Common myeloid progenitor, CD34-positive (primary cell): ENCODE measurements around the gene CDC5L.

Experiments used
- CTCF ChIA-PET: fragments of 350-600 bp; sonication (Branson Sonifier 250); formaldehyde crosslinking; loops from one replicate; lab custom pipeline; 2021; ENCODE audit warnings: antibody characterized with exemption; lab: Charles Lee
- POLR2A ChIA-PET: fragments of 350-600 bp; sonication (Branson Sonifier 250); formaldehyde crosslinking; loops from one replicate; lab custom pipeline; 2021; ENCODE audit warnings: antibody characterized with exemption; lab: Charles Lee
- DNase-seq, 3 donors: peaks; one replicate each; pipeline versions ENCODE4 v3.0.0 to v3.0.0-alpha.2; 2013
- H3K27ac ChIP-seq, 2 experiments: 1 replicate in 1 of 2; 2 replicates in 1 of 2; pipeline ENCODE4 v1.7.0; 2013; ENCODE audit warnings: inconsistent platforms in 2 of 2, low read length in 2 of 2, mild to moderate bottlenecking in 2 of 2, low read depth in 1 of 2, moderate library complexity in 1 of 2; ENCODE audit not compliant: severe bottlenecking in 2 of 2, insufficient read depth in 1 of 2, poor library complexity in 1 of 2
- H3K27me3 ChIP-seq, 5 experiments: replicated peaks in 2 of 5; 1 replicate in 3 of 5; 2 replicates in 2 of 5; pipeline versions ENCODE4 v1.6.1 to v1.7.0; 2013; ENCODE audit warnings: low read length in 4 of 5, mild to moderate bottlenecking in 2 of 5, moderate library complexity in 2 of 5, inconsistent platforms in 1 of 5; ENCODE audit not compliant: insufficient read depth in 5 of 5, control insufficient read depth in 4 of 5
- H3K36me3 ChIP-seq, 4 experiments: 1 replicate in 2 of 4; 2 replicates in 2 of 4; pipeline versions ENCODE4 v1.6.1 to v1.7.0; 2013; ENCODE audit warnings: low read length in 3 of 4, control low read depth in 1 of 4, mild to moderate bottlenecking in 1 of 4; ENCODE audit not compliant: control insufficient read depth in 4 of 4, insufficient read depth in 4 of 4
- H3K4me1 ChIP-seq, 4 experiments: 1 replicate in 3 of 4; 2 replicates in 1 of 4; pipeline versions ENCODE4 v1.6.1 to v1.7.1; 2013; ENCODE audit warnings: low read length in 3 of 4, mild to moderate bottlenecking in 3 of 4, control low read depth in 1 of 4, inconsistent platforms in 1 of 4, moderate library complexity in 1 of 4; ENCODE audit not compliant: control insufficient read depth in 4 of 4, insufficient read depth in 4 of 4; ENCODE audit errors: control extremely low read depth in 1 of 4
- H3K4me3 ChIP-seq, 7 experiments: 1 replicate in 4 of 7; 2 replicates in 3 of 7; pipeline versions ENCODE4 v1.5.1 to v1.7.0; 2013; ENCODE audit warnings: mild to moderate bottlenecking in 7 of 7, low read length in 6 of 7, moderate library complexity in 6 of 7, inconsistent platforms in 2 of 7, low read depth in 2 of 7, control low read depth in 1 of 7; ENCODE audit not compliant: insufficient read depth in 4 of 7, control insufficient read depth in 1 of 7; ENCODE audit errors: extremely low read depth in 1 of 7
- H3K9me3 ChIP-seq, 5 experiments: 1 replicate in 4 of 5; 2 replicates in 1 of 5; pipeline versions ENCODE4 v1.6.1 to v1.7.1; 2013; ENCODE audit warnings: low read length in 4 of 5, mild to moderate bottlenecking in 2 of 5, inconsistent platforms in 1 of 5, low read depth in 1 of 5, moderate library complexity in 1 of 5; ENCODE audit not compliant: control insufficient read depth in 4 of 5, insufficient read depth in 2 of 5; ENCODE audit errors: control extremely low read depth in 1 of 5
- WGBS: methylation state at CpG from one replicate; pipeline ENCODE4 v1.1.5; 2013; ENCODE audit not compliant: insufficient coverage; 5-methylcytosine and 5-hydroxymethylcytosine counted together

The CDC5L gene

DNA sequence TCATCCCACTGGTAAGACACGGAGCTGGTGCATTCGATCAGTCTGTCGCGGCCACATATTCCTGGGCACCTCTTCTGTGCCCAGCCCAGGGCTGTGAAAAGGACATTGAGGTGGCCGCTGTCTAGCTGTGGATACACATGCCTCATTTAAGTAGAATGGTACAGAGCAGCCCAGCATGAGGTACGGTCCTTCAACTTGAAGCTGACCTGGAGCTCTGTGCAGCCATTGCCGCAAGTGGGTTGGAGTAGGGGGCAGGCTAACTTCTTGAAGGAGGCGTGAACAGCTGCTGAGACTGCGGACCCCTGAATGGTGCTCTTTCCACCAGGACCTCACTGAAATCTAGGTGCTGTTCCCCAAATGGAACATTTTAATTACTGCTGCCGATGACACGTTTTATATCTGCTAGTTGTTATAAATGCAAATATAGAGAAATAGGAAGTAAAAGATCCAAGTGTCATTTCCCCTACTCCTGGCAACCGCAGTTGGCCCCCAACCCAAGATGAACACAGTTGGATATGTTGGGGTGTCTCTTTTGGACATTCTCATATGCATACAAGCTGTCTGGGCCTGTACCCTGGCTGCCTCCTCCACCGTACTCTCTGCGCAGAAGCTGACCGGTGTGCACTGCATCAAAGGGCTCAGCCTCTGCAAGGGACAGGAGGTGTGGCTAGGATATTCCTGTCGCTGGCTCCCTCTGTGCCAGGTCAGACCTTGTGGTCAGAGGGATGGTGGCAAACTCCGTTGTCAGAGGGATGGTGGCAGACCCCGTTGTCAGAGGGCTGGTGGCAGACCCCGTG, 86.1 kb downstream of the CDC5L start:
- peak in 2 of 3 donors; percentile 59 to 67 for DNase-seq
- no peaks in the 10 kb centered on the region for H3K36me3 ChIP-seq
- H3K27ac ChIP-seq, result no peak overlapping the region
- ChIA-PET CTCF (interaction anchor here (1.0 to 10.8 kb wide), 3 partner anchors 13 to 159 kb away, joined by 3 to 135 read pairs (median 3); no protein-coding TSS in a partner anchor), POLR2A (no interaction called here)
- H3K4me3 ChIP-seq, result no peak overlapping the region
- WGBS, result 85% methylated on average over 16 of the region's 19 CpGs
- no peaks in the 10 kb centered on the region for H3K9me3 ChIP-seq
- H3K4me1 ChIP-seq, result peaks cover 0 to 26% (median 21%) of the 10 kb centered on the region in 4 experiments
- no peaks in the 10 kb centered on the region for H3K27me3 ChIP-seq

DNA sequence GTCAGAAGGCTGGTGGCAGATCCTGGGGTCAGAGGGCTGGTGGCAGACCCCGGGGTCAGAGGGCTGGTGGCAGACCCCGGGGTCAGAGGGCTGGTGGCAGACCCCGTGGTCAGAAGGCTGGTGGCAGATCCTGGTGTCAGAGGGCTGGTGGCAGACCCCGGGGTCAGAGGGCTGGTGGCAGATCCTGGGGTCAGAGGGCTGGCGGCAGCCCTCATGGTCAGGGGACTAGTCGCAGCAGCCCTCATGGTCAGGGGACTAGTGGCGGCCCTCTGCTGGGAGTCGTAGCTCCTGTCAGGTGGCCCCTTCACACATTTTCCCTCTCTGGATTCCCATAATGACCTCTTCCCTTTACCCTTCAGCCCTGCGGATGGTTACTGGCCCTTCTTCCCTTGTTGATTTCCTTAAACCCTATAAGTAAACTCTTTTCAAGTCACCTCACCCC, 86.7 kb downstream of the CDC5L start:
- POLR2A ChIA-PET, result no interaction called here
- Histone ChIP-seq H3K9me3 (no peaks in the 10 kb centered on the region), H3K36me3 (no peaks in the 10 kb centered on the region), H3K4me3 (no peak overlapping the region), H3K4me1 (peaks cover 0 to 27% (median 21%) of the 10 kb centered on the region in 4 experiments), H3K27me3 (no peaks in the 10 kb centered on the region), H3K27ac (no peak overlapping the region)
- 100% methylated on average over 8 of the region's 9 CpGs for WGBS
- CTCF ChIA-PET, result interaction anchor here (1.0 to 10.8 kb wide), 6 partner anchors 14 to 193 kb away, joined by 3 to 135 read pairs (median 4); no protein-coding TSS in a partner anchor
- DNase-seq, result no peak

- Histone ChIP-seq H3K36me3 (no peaks in the 10 kb centered on the region), H3K27ac (no peak overlapping the region), H3K27me3 (no peaks in the 10 kb centered on the region), H3K9me3 (no peaks in the 10 kb centered on the region), H3K4me3 (no peak overlapping the region), H3K4me1 (peaks cover 0 to 27% (median 21%) of the 10 kb centered on the region in 4 experiments)
- CTCF ChIA-PET, result interaction anchor here (0.7 to 10.8 kb wide), 23 partner anchors 13 to 1449 kb away, joined by 3 to 135 read pairs (median 6); no protein-coding TSS in a partner anchor
- WGBS, result 100% methylated on average over 1 of the region's 1 CpG
- DNase-seq, result no peak
- POLR2A ChIA-PET, result no interaction called here
These were observed 87.1 kb downstream of the CDC5L start for GRCh38 chr6:44474643-44475042.

DNA sequence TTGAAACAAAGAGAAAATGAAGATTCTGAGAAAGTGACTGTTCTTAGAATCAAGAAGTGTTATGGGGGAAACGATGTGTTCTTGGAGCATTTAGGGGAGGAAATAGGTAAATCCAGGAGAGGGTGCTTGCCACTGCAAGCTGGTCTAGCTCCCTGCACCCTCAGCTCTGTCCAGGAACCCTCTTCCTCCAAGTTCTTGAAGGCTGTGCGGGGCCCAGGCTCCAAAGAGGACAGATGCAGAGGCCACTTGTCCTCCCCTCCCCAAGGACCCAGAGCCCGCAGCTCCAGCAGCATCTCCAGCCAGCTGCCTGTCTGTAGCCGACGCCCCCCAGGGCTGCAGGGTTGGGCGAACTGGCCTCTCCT, 87.9 kb downstream of the CDC5L start:
- DNase-seq, result no peak
- peak overlapping the region in 1 of 7 experiments; percentile 7 for H3K4me3 ChIP-seq
- peaks cover 0 to 27% (median 20%) of the 10 kb centered on the region in 4 experiments for H3K4me1 ChIP-seq
- WGBS, result 27% methylated on average over 6 of the region's 6 CpGs
- ChIA-PET POLR2A (no interaction called here), CTCF (interaction anchor here (0.7 to 10.8 kb wide), 41 partner anchors 11 to 1448 kb away, joined by 3 to 135 read pairs (median 4); no protein-coding TSS in a partner anchor)
- H3K27ac ChIP-seq, result no peak overlapping the region
- no peaks in the 10 kb centered on the region for H3K36me3 ChIP-seq
- no peaks in the 10 kb centered on the region for H3K9me3 ChIP-seq
- H3K27me3 ChIP-seq, result no peaks in the 10 kb centered on the region

GRCh38 chr6:44475779-44476434, 88.4 kb downstream of the CDC5L start:
- POLR2A ChIA-PET, result no interaction called here
- DNase-seq, result peak; percentile 54 to 75 (median 74)
- WGBS, result 40% methylated on average over 21 of the region's 23 CpGs
- CTCF ChIA-PET, result interaction anchor here (0.5 to 10.8 kb wide), 44 partner anchors 10 to 1448 kb away, joined by 3 to 135 read pairs (median 4); no protein-coding TSS in a partner anchor
- Histone ChIP-seq H3K36me3 (no peaks in the 10 kb centered on the region), H3K9me3 (no peaks in the 10 kb centered on the region), H3K4me1 (peaks cover 0 to 27% (median 20%) of the 10 kb centered on the region in 4 experiments), H3K4me3 (peak overlapping the region in 2 of 7 experiments; percentile 7 to 41), H3K27me3 (no peaks in the 10 kb centered on the region), H3K27ac (no peak overlapping the region)

DNA sequence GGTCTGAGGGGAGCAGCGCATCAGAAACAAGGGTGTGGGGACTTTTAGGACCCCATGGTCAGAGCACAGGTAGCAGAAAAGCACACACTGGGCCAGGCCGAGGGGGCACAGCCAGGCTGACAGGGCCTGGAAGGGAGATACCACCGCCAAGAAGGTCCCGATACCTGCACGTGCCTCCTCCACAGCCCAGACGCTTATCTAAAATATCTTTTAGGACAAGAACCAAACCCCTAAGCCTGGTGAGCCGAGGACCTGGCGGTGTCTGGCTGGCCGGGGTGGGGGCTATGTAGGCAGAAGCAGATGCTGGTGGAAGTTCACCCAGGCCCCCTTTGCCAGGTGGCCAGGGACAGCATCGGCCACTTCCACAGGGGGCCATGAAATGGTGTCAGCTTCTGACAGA, 89.3 kb downstream of the CDC5L start:
- no peak for DNase-seq
- Histone ChIP-seq H3K27ac (no peak overlapping the region), H3K36me3 (no peaks in the 10 kb centered on the region), H3K27me3 (no peaks in the 10 kb centered on the region), H3K4me3 (no peak overlapping the region), H3K4me1 (peaks cover 0 to 27% (median 20%) of the 10 kb centered on the region in 4 experiments), H3K9me3 (no peaks in the 10 kb centered on the region)
- CTCF ChIA-PET, result interaction anchor here (0.9 to 10.8 kb wide), 16 partner anchors 9 to 1447 kb away, joined by 3 to 135 read pairs (median 9); no protein-coding TSS in a partner anchor
- POLR2A ChIA-PET, result no interaction called here
- WGBS, result 93% methylated on average over 8 of the region's 10 CpGs
